HG03521 (cell line): ENCODE data around the gene ITGAV.

Experiments
- ATAC-seq: cut with Tn5 transposase; IDR thresholded peaks from one replicate; pipeline ENCODE4 v1.9.1; 2021; ENCODE audit warnings: mild to moderate bottlenecking, moderate library complexity; ENCODE audit not compliant: unreplicated experiment

ITGAV gene

DNA sequence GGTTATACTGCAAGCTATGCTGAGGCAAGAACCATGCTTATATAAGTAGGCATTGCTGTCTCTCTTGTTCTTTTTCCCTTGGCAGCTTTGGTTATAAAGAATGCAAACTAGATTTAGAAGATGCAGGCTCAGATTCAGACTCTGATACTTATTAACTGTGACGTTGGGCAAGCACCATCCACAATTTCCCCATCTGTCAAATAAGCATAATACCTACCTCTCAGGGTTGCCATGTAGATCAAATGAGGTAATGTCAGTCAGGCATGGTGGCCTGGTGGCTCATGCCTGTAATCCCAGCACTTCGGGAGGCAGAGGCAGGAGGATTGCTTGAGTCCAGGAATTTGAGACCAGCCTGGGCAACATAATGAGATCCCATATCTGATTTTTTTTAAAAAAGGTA is 21.7 kb downstream of the ITGAV start:
- no peak for ATAC-seq

DNA sequence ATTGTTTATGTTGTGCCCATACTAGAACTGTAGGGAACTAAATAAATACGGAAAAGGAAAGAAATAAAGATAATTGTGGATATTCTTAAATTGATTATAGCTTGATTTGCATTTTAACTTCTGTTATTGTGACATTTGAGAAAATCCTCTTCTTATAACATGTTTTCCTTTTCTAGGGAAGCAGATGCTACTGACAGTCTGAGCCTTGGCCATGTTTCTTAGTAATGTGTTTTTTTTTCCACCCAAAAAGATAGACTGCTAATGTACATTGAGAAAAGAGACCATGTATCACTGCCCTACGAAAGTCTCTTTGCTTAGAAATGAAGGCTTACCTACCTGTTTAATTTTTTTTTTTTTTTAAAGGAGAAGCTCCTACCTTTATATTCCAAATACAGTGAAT is 22.2 kb downstream of the ITGAV start:
- no peak for ATAC-seq

DNA sequence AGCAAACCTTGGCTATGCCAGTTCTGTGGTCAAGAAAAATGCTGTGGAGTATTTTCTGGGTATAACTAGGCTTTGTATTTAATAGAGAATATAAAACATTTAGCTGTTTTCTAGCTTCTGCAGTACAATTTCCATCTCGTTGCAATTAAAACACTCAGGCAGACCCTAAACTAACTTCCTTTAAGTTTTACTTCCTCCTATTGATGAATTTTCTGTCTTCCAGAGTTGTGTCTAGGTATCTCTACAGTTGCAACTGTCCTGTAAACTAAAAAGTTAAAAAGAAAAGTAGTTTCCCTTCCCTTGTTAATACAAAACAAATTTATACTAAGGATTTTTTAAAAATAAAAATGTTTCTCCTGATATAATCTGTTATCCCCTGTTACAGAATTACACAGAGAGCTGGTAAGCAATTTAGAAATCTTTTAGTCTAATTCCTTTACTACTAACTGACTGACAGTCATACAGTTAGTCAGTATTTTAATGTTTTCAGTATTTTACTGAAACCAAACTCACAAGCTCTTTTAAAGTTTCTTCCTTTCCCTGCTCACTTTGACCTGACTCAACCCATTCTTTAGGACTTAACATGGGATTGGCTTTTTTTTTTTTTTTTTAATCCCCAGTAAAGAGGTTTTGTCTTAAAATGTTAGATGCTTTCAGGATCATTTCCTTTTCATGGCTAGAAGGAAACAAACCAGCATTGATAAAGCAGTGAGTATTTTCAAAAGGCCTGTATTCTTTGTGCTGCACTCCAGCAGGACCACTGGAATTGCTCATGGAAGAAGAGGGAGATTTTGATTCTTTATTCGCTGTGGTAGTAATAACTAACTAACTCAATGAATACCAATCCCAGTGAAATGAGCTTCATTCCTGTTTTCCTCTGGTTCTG is 22.9 kb downstream of the ITGAV start:
- ATAC-seq = no peak

DNA sequence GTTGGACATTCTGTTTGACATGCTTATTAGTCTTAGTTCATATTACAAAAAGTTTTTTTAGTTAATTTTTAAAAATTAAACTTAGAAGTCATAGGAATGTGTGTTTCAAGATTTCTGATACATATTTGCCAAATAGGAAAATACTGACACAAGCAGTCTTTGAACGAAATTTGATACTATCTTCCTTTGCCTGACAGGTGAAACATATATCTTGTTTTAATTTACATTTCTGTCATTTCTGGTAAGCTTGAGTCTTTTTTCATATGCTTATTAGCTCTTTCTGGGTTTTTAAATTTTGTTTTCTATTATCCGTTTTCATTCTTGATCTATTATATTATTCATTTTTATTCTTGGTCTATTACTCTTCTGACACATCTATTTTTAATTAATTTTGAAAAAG is 24.5 kb downstream of the ITGAV start:
- no peak for ATAC-seq

DNA sequence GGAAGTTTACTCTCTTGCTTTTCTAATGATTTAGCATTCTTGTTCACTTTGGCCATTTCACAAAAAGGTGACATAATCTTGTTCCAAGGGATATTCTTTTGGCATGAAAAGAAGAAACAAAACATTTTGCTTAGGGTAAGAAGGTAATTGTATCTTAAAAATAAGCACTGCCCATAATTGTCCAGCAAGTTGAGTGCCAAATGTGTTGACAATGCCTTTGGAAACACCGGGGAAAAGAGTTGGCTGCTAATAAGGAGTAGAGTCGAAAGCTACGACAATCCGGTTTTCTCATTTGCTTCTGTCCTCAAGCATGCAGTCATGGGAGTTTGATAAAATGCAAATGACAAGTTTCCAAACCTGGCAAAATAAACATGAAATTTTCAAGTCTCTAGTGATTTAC is 27.3 kb downstream of the ITGAV start:
- ATAC-seq = no peak

DNA sequence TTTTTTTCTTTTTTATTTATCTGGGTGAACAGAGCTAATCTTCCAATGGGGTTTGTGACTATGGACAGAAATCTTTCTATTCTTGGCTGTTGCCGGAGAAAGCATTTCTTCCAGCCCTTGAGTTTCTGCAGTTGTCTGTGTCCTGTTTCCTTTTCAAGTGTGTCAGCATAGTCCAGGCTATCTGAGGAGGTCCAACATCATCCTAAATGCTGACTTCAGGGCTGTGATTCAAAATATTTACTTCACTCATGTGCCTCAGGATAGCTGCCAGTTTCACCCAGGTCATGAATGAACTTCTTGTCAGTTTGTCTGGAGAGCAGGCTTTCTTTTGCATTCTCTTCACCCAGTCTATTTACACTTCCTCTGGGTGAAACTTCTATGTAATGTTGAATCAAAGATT is 27.9 kb downstream of the ITGAV start:
- no peak for ATAC-seq

DNA sequence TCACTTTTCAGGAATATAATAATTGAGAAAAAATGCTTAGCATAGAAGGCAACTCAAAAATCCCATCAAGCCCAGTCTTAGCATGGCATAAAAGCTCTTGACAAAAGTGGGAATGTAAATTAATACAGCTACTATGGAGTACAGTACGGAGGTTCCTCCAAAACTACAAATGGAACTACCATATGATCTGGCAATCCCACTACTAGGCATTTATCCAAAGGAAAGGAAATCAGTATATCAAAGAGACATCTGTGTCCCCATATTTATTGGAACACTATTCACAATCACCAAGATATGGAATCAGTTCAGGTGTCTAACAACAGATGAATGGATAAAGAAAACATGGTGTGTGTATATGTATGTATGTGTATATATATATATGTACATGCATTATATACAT is 28.8 kb downstream of the ITGAV start:
- no peak for ATAC-seq

DNA sequence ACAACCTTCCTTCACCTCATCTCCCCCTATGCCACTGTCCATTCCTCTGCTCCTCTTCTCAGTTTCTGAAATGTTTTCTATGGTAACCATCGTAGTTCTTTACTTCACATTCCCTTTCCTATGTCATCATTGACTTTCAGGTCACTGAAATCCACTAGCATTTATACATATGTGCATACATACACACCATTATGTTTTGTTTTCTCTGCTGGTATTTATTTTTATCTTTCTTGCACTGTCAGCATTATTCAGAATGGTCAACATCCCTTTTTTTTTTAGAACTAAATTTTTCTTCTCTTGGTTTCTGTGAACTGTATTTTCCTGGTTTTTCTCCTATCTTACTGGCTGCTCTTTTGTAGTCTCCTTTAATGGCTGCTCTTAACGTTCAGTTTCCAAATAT is 33.2 kb downstream of the ITGAV start:
- ATAC-seq = no peak

DNA sequence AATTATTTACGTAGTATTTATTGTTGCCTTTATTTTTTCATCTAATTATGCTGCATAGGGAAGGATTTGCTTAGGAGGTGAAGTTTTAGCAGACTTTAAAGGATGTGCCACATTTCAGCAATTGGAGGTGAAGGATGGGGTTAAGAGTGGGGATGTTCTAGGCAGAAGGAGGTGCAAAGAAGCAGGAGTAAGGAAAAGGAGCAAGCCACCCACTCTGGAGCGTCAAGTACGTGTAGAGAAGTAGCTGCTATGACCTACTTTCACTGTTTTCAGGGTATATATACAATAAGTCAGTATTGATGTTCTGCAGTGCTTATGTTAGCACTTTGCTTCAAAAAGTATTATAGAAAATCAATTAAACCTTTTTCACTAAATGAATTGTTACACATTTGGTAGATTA is 34.4 kb downstream of the ITGAV start:
- no peak for ATAC-seq

DNA sequence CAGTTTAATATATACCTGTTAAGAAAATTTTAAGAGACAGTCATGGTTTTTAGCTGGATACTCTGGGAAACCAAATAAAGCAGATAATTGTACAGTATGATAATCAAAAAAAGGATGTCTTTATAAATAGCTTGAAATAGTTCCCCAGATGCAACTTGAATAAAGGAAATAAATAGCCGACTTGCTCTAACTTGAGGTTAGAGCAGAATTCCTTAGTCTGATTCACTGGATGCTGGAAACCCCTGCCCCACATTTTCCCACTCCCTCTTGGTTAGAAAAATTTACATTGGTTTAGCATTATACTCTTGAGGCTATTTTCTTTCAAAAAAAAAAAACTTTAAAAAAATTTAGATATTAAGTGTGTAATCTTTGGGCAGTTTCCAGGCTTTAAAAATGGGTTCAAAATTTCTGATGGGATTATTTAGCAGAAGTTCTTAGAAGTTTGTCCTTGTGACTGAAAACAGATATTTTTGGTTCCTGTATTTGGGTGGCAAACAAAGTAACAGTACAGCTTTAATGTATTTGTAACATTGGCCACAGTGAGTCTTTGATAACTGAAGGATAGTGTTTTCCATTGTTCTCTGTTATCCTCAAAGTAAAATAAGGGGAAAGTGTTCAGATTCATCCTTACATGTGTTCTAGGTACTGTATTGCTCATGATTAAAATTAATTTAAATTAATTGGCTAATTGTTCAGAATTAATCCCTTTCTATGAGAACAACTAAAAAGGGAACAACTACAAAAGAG is 39.6 kb downstream of the ITGAV start:
- ATAC-seq = no peak

DNA sequence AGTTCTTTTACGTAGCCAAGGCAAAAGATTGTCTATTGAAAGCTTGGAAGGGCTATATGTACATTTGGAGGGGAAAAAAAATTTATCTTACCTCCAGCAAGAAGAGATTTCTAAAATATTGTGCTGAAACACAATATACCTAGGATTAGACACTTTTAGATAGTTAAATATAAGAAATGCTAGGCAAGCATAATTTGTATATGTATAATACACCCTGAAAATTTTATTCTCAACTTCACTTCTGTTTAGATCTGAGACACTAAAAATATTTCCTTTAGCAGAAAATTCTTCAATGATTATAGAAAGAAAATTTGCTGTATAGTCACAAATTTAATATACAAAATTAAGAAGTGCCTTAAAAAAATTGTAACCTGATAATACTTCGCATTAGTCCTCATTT is 42.6 kb downstream of the ITGAV start:
- ATAC-seq = no peak

DNA sequence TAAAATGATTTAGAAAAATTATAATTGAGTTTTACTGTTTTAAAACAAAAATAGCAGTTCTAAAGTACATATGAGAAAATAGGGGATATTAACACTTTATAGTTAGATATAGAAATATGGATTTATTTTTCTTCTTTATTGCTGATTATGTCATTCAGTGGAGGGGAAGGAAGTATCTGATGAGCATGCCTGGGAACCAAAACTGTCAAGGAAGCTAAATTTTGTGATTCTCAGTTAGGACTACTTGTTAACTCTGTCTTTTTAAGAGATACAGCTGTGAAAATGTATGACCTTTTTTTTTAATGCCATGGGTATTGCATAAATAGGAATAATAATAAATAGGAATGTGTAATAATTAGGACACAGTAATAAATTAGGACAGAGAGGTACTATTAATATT is 44.8 kb downstream of the ITGAV start:
- ATAC-seq = no peak

DNA sequence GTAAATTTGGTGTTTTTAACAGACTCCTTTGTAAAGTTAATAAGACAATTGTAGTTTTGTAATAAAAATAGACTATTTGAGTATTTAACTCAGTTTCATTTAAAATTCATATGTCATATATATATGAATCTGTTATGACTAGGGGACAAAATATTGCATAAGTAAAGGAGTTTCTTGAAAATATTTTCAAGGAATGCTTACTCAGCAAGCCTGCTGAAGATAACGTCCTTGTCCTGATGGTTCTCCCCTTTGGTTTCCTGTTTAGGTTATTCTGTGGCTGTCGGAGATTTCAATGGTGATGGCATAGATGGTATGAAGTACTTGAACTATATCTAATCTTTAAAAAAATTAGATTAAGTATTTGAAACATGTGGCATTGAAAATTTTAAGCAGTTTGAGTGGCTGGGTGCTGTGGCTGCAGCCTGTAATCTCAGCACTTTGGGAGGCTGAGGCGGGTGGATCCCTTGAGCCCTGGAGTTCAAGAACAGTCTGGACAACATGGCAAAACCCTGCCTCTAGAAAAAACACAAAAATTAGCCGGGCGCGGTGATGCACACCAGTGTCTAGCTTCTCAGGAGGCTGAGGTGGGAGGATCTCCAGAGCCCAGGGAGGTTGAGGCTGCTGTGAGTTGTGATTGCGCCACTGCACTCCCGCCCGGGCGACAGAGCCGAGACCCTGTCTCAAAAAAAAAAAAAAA is 47.1 kb downstream of the ITGAV start:
- ATAC-seq = no peak

DNA sequence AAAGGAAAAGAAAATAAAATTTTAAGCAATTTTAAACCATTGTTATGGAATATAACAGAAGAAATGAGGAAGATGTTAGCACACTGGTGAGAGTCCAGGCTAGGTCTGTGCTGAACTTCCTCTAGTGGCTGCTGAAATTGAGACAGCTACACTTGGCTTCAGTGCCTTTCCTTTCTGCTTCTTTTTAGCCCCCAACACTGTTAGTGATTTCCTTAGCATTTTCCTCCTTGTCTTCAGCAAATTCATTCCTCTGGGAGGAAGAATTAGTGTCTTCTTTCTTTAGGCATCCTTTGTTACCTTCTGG is 47.6 kb downstream of the ITGAV start:
- no peak for ATAC-seq

DNA sequence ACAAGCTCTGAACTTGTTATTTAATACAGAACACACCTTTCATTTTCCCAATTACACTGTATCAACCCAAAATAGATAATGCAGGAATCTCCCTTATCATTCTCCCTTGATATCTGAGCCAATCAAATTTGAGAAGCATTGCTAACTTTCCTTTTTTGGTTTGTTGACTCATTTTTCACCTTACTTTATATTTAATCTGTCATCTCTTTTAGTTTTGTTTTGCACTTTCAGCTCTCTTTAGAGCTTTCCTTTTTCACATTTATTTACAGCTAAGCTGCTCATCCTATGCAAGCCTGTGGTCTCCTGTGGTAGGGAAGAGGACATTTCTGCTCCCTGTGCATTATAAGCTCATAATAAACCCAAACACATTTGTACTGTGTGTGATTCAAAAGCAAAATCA is 50.1 kb downstream of the ITGAV start:
- peak; percentile 57 for ATAC-seq

DNA sequence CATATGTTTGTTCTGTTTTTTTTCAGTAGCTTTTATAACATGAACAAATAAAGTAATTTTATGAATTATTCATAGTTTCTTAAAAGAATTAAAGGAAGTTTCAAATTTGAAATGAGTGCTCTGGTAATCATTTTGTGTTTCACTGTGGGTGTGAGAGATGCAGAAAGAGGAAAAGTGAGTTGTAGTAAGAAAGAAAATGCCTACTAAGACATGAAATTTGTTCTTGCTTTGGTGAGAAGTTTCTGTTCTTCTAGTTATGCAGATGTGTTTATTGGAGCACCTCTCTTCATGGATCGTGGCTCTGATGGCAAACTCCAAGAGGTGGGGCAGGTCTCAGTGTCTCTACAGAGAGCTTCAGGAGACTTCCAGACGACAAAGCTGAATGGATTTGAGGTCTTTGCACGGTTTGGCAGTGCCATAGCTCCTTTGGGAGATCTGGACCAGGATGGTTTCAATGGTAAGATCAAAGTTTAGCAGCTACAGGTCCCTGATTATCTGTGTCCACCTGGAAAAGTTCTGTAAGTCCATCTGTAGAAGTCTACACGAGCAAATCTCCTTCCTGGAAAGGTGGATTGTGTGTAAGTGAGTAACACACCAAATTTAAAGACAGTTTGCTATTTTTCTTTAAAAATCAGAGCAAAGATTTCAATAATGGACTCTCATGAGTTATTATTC is 51.4 kb downstream of the ITGAV start:
- ATAC-seq = peak; percentile 8

DNA sequence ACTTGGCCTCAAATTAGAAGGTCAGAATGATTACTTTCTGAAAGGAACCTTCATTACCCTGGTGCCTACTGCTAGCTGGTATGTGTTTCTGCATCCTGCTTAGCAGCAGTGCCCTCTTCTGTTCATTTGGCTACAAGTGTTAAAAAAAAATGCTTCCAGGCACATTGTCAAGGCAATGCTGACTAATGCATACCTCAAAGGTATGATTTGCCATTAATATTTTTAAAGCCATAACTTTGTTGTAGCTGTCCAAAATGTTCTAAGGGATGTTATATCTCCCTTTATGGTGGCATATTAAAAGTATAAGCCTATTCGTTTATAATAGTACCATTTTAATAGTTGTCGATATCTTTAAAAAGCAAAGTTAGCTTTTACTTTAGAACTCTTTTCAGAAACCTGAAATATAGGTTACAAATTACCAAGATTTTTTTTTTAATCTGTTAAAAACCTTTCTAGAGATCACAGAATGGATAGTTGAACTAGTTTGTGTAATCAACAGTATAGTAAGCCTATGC is 52.0 kb downstream of the ITGAV start:
- peak; percentile 62 for ATAC-seq

DNA sequence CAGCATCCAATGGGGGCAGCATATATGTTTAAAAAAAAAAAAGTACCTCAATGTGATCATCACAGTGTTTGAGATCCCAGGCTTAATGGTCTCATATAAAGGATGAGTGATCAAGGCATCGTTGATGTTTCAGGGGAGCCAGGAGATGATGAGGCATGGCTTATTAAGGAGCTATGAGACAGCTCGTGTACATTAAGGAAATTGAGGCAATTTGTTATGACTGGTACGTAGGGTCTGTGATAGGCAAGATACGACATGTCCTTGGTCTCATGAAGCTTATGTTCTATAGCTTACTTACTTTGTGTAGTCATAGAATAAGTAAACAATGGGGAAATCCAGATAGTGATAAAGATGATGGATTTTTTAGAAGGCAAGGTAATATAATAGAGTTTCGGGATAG is 54.9 kb downstream of the ITGAV start:
- ATAC-seq = no peak

DNA sequence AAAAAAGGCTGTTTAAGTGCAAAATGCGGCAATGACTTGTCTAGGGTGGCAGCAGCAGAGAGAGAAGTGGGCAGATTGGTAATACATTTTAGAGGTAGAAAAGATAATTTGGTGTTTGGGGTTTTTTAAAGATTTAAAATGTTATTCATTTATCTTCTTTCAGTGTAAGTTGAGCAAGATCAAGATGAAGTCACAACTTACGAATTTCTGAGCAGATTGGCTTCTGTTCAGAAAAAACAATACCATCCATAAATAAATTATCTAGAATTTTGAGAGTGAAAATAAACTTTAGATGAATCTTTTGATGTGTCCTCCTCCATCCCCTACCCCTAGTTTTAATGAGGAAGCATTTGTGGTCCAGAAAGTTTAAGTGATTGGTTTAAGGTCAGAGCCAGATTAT is 56.1 kb downstream of the ITGAV start:
- no peak for ATAC-seq

DNA sequence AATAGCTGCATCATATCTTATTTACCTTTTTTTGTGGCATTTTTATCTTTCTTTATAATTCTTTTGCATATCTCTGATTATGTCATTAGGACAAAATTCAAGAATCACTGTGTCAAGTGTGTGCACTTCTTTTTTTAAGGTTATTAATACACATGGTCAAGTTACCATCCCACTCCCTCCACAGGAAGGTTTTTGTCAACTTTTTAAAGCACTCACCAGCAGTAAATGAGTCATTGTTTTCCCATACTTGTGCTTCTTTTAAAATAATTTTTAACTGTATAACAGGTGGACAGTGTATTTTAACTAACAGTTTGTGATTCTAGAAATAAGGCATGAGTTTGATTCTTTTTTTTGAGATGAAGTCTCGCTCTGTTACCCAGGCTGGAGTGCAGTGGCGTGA is 58.3 kb downstream of the ITGAV start:
- ATAC-seq = no peak

DNA sequence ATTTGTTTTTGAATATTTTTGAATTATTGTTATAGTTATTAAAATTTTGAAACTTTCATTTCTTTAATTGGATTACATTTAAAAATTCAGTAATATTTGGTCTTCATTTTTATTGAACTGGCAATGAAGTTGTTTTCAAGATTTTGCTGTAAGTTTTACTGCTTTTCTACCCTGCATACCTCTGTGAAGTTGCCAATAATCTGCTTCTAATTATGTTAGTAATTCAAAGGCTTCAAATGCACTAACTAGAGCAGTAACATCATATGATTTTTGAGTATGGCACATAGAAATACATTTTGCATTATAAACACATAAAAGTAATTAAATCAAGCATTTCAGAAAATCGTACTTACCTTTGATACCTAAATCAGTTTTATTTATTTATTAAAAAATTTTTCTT is 63.7 kb downstream of the ITGAV start:
- ATAC-seq = no peak
